NCI-H1436 (cell line): ENCODE results near the gene CACNG8.
"Not testable (repeated sequence)": the region's sequence is repeated elsewhere in the genome, so short reads cannot be mapped to it uniquely, and the experiment has no call there.

ENCODE experiments used
- DNase-seq: peaks from one replicate; lab custom pipeline; 2025; lab: John Stamatoyannopoulos, UW

Gene CACNG8

DNA sequence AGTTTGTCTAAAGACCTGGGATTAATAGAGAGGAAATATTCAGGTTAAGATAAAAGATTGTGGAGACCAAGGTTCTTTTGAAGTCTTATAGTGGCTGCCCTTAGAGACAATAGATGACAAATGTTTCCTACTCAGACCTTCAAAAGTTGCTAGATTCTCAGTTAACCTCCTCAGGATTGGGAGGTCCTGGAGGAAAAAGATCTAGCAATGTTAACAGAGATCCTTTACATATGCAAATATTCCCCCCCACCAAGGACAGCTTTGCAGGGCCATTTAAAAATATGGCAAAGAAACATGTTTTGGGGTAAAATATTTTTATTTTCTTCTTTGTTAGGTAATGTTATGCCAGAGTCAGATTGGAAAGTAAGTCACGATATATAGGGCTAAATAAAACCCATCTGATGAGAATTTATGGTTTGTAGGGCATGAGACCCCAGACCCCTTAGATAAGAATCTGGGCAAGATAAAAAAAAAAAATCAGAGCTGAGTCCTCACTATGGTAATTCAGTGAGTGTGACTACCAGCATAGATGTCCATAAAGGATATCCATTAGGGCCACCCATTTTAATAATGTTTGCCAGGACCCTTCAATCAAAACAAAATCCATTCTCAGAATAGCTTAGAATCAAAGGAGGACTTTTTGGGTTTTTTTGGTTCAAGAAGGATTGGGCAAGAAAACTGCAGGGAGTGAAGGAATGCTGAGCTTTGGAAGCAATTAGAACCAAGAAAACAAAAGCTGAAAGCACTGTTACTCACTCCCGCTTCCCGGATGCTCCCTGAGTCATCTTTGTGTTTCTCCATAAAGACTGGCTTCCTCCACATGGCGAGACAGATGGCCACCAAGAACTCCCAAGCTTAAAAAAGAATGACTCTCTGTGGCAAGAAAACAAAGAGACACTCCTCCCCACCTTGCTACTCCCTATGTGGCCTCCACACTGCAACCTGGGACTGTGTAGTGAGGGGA lies 72.8 kb downstream of the CACNG8 start:
- no peak for DNase-seq

DNA sequence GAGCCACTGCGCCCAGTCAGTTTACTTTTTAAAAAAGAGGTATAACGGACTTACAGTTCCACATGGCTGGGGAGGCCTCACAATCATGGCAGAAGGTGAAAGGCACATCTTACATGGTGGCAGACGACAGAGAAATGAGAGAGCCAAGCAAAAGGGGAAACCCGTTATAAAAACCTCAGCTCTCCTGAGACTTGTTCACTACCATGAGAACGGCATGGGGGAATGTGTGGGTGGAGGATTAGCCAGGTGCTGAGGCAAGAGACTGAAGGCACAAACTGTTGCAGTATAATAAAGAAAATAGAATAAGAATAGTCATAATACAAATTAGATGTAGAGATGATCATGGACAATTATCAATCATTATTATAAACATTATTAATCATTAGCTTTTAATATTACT lies 73.8 kb downstream of the CACNG8 start:
- DNase-seq: not testable (repeated sequence)
